Karpas-422 (cell line): ENCODE data around the gene IRGQ. TPM values are rescaled to one million over a fixed set of nuclear protein-coding genes. Genes with fewer than 3 reads are reported as not detected.
"Not testable (repeated sequence)": the region's sequence is repeated elsewhere in the genome, so short reads cannot be mapped to it uniquely, and the experiment has no call there.

Experiments
- DNase-seq: peaks from one replicate; pipeline ENCODE4 v3.0.0-alpha.2; 2015
- H2AFZ ChIP-seq: fragments of 200-600 bp; sonication (generic); 2 replicates; pipeline ENCODE4 v1.6.1; 2014; ENCODE audit warnings: antibody characterized with exemption, low read length, mixed read lengths
- H3K27ac ChIP-seq: fragments of 200-600 bp; sonication (generic); 2 replicates; pipeline ENCODE4 v1.5.1; 2014; ENCODE audit warnings: mild to moderate bottlenecking, low read length, moderate library complexity
- H3K27me3 ChIP-seq: fragments of 200-600 bp; sonication (generic); 2 replicates; pipeline ENCODE4 v1.6.1; 2014; ENCODE audit warnings: low read length, mixed read lengths
- H3K36me3 ChIP-seq: fragments of 200-600 bp; sonication (generic); 2 replicates; pipeline ENCODE4 v1.6.1; 2014; ENCODE audit warnings: low read length, mixed read lengths; ENCODE audit not compliant: insufficient read depth
- H3K4me1 ChIP-seq: fragments of 200-600 bp; sonication (generic); 2 replicates; pipeline ENCODE4 v1.6.1; 2014; ENCODE audit warnings: mild to moderate bottlenecking, low read length, mixed read lengths
- H3K4me2 ChIP-seq: fragments of 200-600 bp; sonication (generic); 2 replicates; pipeline ENCODE4 v1.6.1; 2014; ENCODE audit warnings: low read length, low read depth, mild to moderate bottlenecking; ENCODE audit not compliant: poor library complexity, severe bottlenecking
- H3K4me3 ChIP-seq: fragments of 200-600 bp; sonication (generic); 2 replicates; pipeline ENCODE4 v1.5.1; 2014; ENCODE audit warnings: mild to moderate bottlenecking, antibody characterized with exemption, low read length, mixed read lengths
- H3K79me2 ChIP-seq: fragments of 200-600 bp; sonication (generic); 2 replicates; pipeline ENCODE4 v1.6.1; 2014; ENCODE audit warnings: mild to moderate bottlenecking, low read length, mixed read lengths
- H3K9ac ChIP-seq: fragments of 200-600 bp; sonication (generic); 2 replicates; pipeline ENCODE4 v1.6.0; 2014; ENCODE audit warnings: low read length
- H3K9me2 ChIP-seq: fragments of 200-600 bp; sonication (generic), shearing (Covaris generic); replicated peaks from 2 replicates; pipeline ENCODE4 v1.6.0; 2014; ENCODE audit warnings: mild to moderate bottlenecking, low read length, moderate library complexity; ENCODE audit not compliant: insufficient read depth
- H3K9me3 ChIP-seq: fragments of 300-700, 200-600 bp; sonication (generic); 2 replicates; pipeline ENCODE4 v1.6.1; 2014; ENCODE audit warnings: low read length, mixed read lengths
- H4K20me1 ChIP-seq: fragments of 200-600 bp; sonication (generic); 2 replicates; pipeline ENCODE4 v1.6.1; 2014; ENCODE audit warnings: mild to moderate bottlenecking, antibody characterized with exemption, low read length, low read depth; ENCODE audit not compliant: insufficient read depth
- total RNA-seq: library from RNA; depleted of rRNA; stranded (reverse); fragments of >200 nt; shearing (Covaris generic); gene quantifications from 2 replicates; pipeline ENCODE4 v1.2.3, GENCODE V29; 2014; ENCODE audit warnings: low replicate concordance

Gene IRGQ
- total RNA-seq, 1 experiment from 2014 or later: 10.8 TPM

- Histone ChIP-seq H3K9me3 (no peaks in the 10 kb centered on the region), H3K27ac (no peak overlapping the region), H3K4me1 (no peaks in the 10 kb centered on the region), H3K4me3 (no peak overlapping the region), H3K4me2 (no peak overlapping the region), H3K79me2 (no peaks in the 10 kb centered on the region), H3K9me2 (no peaks in the 10 kb centered on the region), H3K36me3 (no peaks in the 10 kb centered on the region), H3K9ac (no peak overlapping the region), H4K20me1 (no peaks in the 10 kb centered on the region), H3K27me3 (no peaks in the 10 kb centered on the region), H2AFZ (no peak overlapping the region)
- DNase-seq: no peak
Measured at GRCh38 chr19:43638995-43639518, 43.1 kb upstream of the IRGQ start.

GRCh38 chr19:43638214-43638994 is 42.5 kb upstream of the IRGQ start:
- Histone ChIP-seq H3K36me3 (no peaks in the 10 kb centered on the region), H2AFZ (no peak overlapping the region), H3K9me2 (no peaks in the 10 kb centered on the region), H3K9ac (no peak overlapping the region), H3K9me3 (no peaks in the 10 kb centered on the region), H3K4me3 (no peak overlapping the region), H3K79me2 (no peaks in the 10 kb centered on the region), H4K20me1 (no peaks in the 10 kb centered on the region), H3K4me2 (no peak overlapping the region), H3K27ac (no peak overlapping the region), H3K4me1 (no peaks in the 10 kb centered on the region), H3K27me3 (no peaks in the 10 kb centered on the region)
- no peak for DNase-seq

- Histone ChIP-seq H3K4me3 (no peak overlapping the region), H3K79me2 (no peaks in the 10 kb centered on the region), H3K4me2 (no peak overlapping the region), H3K36me3 (no peaks in the 10 kb centered on the region), H4K20me1 (no peaks in the 10 kb centered on the region), H3K4me1 (no peaks in the 10 kb centered on the region), H3K9ac (no peak overlapping the region), H3K9me3 (no peaks in the 10 kb centered on the region), H3K9me2 (no peaks in the 10 kb centered on the region), H3K27ac (no peak overlapping the region), H2AFZ (no peak overlapping the region), H3K27me3 (no peaks in the 10 kb centered on the region)
- DNase-seq: no peak
Measured at GRCh38 chr19:43636121-43636683, 40.3 kb upstream of the IRGQ start.

GRCh38 chr19:43635561-43635940 is 39.6 kb upstream of the IRGQ start:
- not testable (repeated sequence) for H3K4me3 ChIP-seq, H3K4me1 ChIP-seq, H3K36me3 ChIP-seq, H3K9me3 ChIP-seq, H3K4me2 ChIP-seq, H3K9me2 ChIP-seq, H3K27me3 ChIP-seq, DNase-seq, H3K79me2 ChIP-seq, H3K9ac ChIP-seq, H4K20me1 ChIP-seq, H2AFZ ChIP-seq, H3K27ac ChIP-seq

- H3K9me2 ChIP-seq: no peaks in the 10 kb centered on the region
- no peak overlapping the region for H3K4me2 ChIP-seq
- H3K27me3 ChIP-seq: no peaks in the 10 kb centered on the region
- no peaks in the 10 kb centered on the region for H3K9me3 ChIP-seq
- H3K79me2 ChIP-seq: no peaks in the 10 kb centered on the region
- no peak overlapping the region for H2AFZ ChIP-seq
- DNase-seq: no peak
- no peaks in the 10 kb centered on the region for H4K20me1 ChIP-seq
- no peak overlapping the region for H3K27ac ChIP-seq
- H3K9ac ChIP-seq: no peak overlapping the region
- H3K4me3 ChIP-seq: no peak overlapping the region
- no peaks in the 10 kb centered on the region for H3K4me1 ChIP-seq
- H3K36me3 ChIP-seq: no peaks in the 10 kb centered on the region
Measured at GRCh38 chr19:43634872-43635560, 39.1 kb upstream of the IRGQ start.

GRCh38 chr19:43634506-43634871 is 38.6 kb upstream of the IRGQ start:
- Histone ChIP-seq H3K4me2 (no peak overlapping the region), H2AFZ (no peak overlapping the region), H3K9me2 (no peaks in the 10 kb centered on the region), H3K27ac (no peak overlapping the region), H3K36me3 (no peaks in the 10 kb centered on the region), H3K4me1 (no peaks in the 10 kb centered on the region), H3K79me2 (no peaks in the 10 kb centered on the region), H3K9me3 (no peaks in the 10 kb centered on the region), H3K4me3 (no peak overlapping the region), H3K27me3 (no peaks in the 10 kb centered on the region), H4K20me1 (no peaks in the 10 kb centered on the region), H3K9ac (no peak overlapping the region)
- no peak for DNase-seq

- Histone ChIP-seq H3K9ac (no peak overlapping the region), H3K36me3 (no peaks in the 10 kb centered on the region), H3K4me1 (no peaks in the 10 kb centered on the region), H4K20me1 (no peaks in the 10 kb centered on the region), H3K9me3 (no peaks in the 10 kb centered on the region), H3K4me3 (no peak overlapping the region), H3K9me2 (no peaks in the 10 kb centered on the region), H3K79me2 (no peaks in the 10 kb centered on the region), H3K27ac (no peak overlapping the region), H3K4me2 (no peak overlapping the region), H2AFZ (no peak overlapping the region), H3K27me3 (no peaks in the 10 kb centered on the region)
- no peak for DNase-seq
Measured at GRCh38 chr19:43634068-43634467, 38.1 kb upstream of the IRGQ start.

- Histone ChIP-seq H3K9me3 (no peaks in the 10 kb centered on the region), H3K4me3 (no peak overlapping the region), H4K20me1 (no peaks in the 10 kb centered on the region), H3K36me3 (no peaks in the 10 kb centered on the region), H3K4me1 (no peaks in the 10 kb centered on the region), H3K9me2 (no peaks in the 10 kb centered on the region), H3K27me3 (no peaks in the 10 kb centered on the region), H3K4me2 (no peak overlapping the region), H3K79me2 (no peaks in the 10 kb centered on the region), H3K9ac (no peak overlapping the region), H2AFZ (no peak overlapping the region), H3K27ac (no peak overlapping the region)
- no peak for DNase-seq
Measured at GRCh38 chr19:43633520-43633919, 37.6 kb upstream of the IRGQ start.
